ENCODE results near the gene VCAN.

- TF ChIP-seq EZH2 (IDR thresholded peaks at IDR 0.05): no peak
- TF ChIP-seq POLR2AphosphoS5 (IDR thresholded peaks at IDR 0.05; ENCODE audit: borderline replicate concordance, low read depth, low read length): no peak
- TF ChIP-seq FOXP2 (optimal IDR thresholded peaks at IDR 0.05; ENCODE audit: control extremely low read depth, extremely low read length, insufficient read depth): no peak
These were observed 45.6 kb downstream of the VCAN start for GRCh38 chr5:83517072-83517687.

Data from SK-N-MC (cell line).